Measurements from ENCODE around the gene RABGGTA. TPM values are rescaled to one million over a fixed set of nuclear protein-coding genes. Genes with fewer than 3 reads are reported as not detected.

The RABGGTA gene
- total and polyA plus RNA-seq, 12 donors: 17.4 to 37.9 (median 21.1) TPM

DNA sequence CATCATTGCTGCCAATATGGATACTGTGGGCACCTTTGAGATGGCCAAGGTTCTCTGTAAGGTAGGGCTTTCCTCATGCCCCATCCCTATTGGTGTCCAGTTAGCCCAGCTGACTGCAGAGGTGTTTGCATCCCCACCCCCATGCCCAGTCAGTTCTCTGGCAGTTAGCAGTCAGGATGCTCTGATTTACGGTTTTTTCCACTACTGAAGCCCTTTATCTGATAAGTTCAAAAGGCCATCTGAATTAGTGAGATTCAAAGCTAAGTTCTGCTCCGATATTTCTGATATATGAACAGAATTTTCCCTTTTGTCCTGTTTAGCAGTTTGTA lies 37.9 kb downstream of the RABGGTA start:
- Histone ChIP-seq H3K36me3 (peaks cover 0 to 45% (median 29%) of the 10 kb centered on the region in 9 donors), H3K27me3 (no peaks in the 10 kb centered on the region), H3K4me3 (peak overlapping the region; percentile 65 to 97 (median 91)), H3K27ac (peak overlapping the region in 8 of 10 donors; percentile 89 to 97 (median 90)), H3K9me3 (no peaks in the 10 kb centered on the region), H3K4me1 (peaks cover 18 to 60% (median 40%) of the 10 kb centered on the region in 9 donors)
- DNase-seq (no peak), ATAC-seq (no peak)
- intact Hi-C loops (cut with DNase I): loop anchor here in 2 of 10 donors (2.0 to 10.0 kb wide), 2 partner anchors 45 to 201 kb away; partner anchors contain the start of gene IPO4 (in 1 of the 2)
- TF ChIP-seq CTCF (IDR thresholded peaks at IDR 0.05): no peak
- 63 to 73% methylated on average over 2 of the region's 2 CpGs for WGBS, 2 donors

DNA sequence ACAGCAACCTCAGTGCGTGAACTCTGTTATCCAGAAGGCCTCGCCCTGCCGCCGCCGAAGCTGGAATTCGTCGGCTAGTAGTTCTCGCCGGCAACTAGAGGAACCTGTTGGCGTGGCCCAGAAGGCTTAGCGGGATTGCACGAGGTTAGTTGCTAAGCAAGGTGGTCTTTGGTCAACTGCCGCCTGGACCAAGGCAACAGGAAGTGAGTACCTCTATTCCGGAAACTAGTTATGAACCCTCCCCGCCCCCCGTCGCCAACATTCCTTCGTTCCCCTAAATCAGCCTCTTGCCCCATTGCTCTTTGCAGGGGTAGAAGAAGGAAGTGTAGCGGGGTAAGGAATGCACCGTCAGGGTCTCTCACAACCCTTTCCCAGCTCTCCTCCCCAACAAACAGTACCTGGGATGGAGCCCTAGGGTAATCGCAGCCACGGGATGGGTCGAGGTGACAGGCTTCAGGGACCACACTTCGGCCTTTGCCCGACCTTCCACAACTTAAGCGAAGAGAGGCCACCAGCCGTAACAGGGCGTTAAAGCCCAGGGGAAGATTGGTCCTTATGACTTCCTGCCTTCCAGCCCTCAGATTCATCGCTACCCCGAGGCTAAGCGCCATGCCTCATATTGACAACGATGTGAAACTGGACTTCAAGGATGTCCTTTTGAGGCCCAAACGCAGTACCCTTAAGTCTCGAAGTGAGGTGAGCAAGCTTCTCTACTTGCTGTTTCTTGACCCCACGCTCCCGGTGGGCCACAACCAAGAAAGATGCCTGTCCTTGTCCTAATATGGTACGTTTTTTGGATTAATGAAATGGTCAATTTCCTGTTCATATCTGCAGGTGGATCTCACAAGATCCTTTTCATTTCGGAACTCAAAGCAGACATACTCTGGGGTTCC lies 38.5 kb downstream of the RABGGTA start, which contains the start of gene GMPR2:
GMPR2 (plus strand) TSS at position 285 of the 893 bp plus-strand sequence; CDS start at position 610, 325 bp downstream.
- no peak for DNase-seq
- intact Hi-C loops (cut with DNase I): loop anchor here in 2 of 10 donors (2.0 to 10.0 kb wide), 2 partner anchors 44 to 202 kb away; partner anchors contain the start of gene IPO4 (in 1 of the 2)
- Histone ChIP-seq H3K27me3 (no peaks in the 10 kb centered on the region), H3K4me1 (peaks cover 18 to 54% (median 34%) of the 10 kb centered on the region in 9 donors), H3K9me3 (no peaks in the 10 kb centered on the region), H3K36me3 (peaks cover 0 to 45% (median 23%) of the 10 kb centered on the region in 9 donors), H3K27ac (peak within 1 kb of the TSS; percentile 74 to 97 (median 90)), H3K4me3 (peak within 1 kb of the TSS; percentile 65 to 97 (median 91))
- ATAC-seq: peak; percentile 44 to 75 (median 68)
- WGBS, 2 donors: 4% methylated on average over 38 of the region's 38 CpGs
- TF ChIP-seq CTCF (IDR thresholded peaks at IDR 0.05): no peak

- Histone ChIP-seq H3K27ac (peak within 1 kb of the TSS; percentile 74 to 97 (median 90)), H3K36me3 (peaks cover 0 to 45% (median 16%) of the 10 kb centered on the region in 9 donors), H3K4me3 (peak within 1 kb of the TSS; percentile 65 to 97 (median 91)), H3K4me1 (peaks cover 18 to 47% (median 34%) of the 10 kb centered on the region in 9 donors), H3K9me3 (no peaks in the 10 kb centered on the region), H3K27me3 (no peaks in the 10 kb centered on the region)
- WGBS, 2 donors: 0% methylated on average over 30 of the region's 30 CpGs
- DNase-seq (peak; percentile 90 to 94), ATAC-seq (peak; percentile 89 to 96 (median 91))
- TF ChIP-seq CTCF (IDR thresholded peaks at IDR 0.05): no peak
- intact Hi-C loops (cut with DNase I): loop anchor here in 2 of 10 donors (2.0 to 10.0 kb wide), 2 partner anchors 43 to 203 kb away; partner anchors contain the start of gene IPO4 (in 1 of the 2)
Observed at GRCh38 chr14:24232121-24232644, 39.2 kb downstream of the RABGGTA start, which contains the start of gene NEDD8. NEDD8 (minus strand) TSS chr14:24232367; CDS start chr14:24232267, 100 bp downstream.
